Liver (tissue), 9 donors: ENCODE data around the gene USP17L15. TPM values are rescaled to one million over a fixed set of nuclear protein-coding genes. Genes with fewer than 3 reads are reported as not detected.
A peak's percentile ranks its signal among the peaks of the same experiment; 100 is the strongest.
"Not testable (repeated sequence)": the region's sequence is repeated elsewhere in the genome, so short reads cannot be mapped to it uniquely, and the experiment has no call there.

Experiments
- DNase-seq: peaks from one replicate; pipeline ENCODE4 v3.0.0-alpha.2; 2017; ENCODE audit warnings: low spot score
- H3K27ac ChIP-seq, 2 donors: one replicate each; pipeline ENCODE4 v1.7.0; 2013; ENCODE audit warnings: inconsistent platforms in 2 of 2, low read length in 2 of 2, control low read depth in 1 of 2, low read depth in 1 of 2, mild to moderate bottlenecking in 1 of 2
- H3K27me3 ChIP-seq, 4 donors: one replicate each; pipeline versions ENCODE4 v1.6.1 to v1.7.0; 2013; ENCODE audit warnings: low read length in 3 of 4, inconsistent platforms in 1 of 4, mild to moderate bottlenecking in 1 of 4, moderate library complexity in 1 of 4; ENCODE audit not compliant: control insufficient read depth in 4 of 4, insufficient read depth in 4 of 4
- H3K36me3 ChIP-seq, 4 donors: one replicate each; pipeline versions ENCODE4 v1.6.1 to v1.7.0; 2013; ENCODE audit warnings: low read length in 3 of 4, mild to moderate bottlenecking in 3 of 4, low read depth in 1 of 4, moderate library complexity in 1 of 4; ENCODE audit not compliant: control insufficient read depth in 4 of 4, insufficient read depth in 3 of 4
- H3K4me1 ChIP-seq, 4 donors: one replicate each; pipeline versions ENCODE4 v1.6.1 to v1.7.0; 2013; ENCODE audit warnings: low read length in 3 of 4, mild to moderate bottlenecking in 3 of 4, moderate library complexity in 1 of 4; ENCODE audit not compliant: control insufficient read depth in 4 of 4, insufficient read depth in 4 of 4
- H3K4me3 ChIP-seq, 3 donors: one replicate each; pipeline versions ENCODE4 v1.6.1 to v1.7.0; 2013; ENCODE audit warnings: low read length in 3 of 3, control low read depth in 1 of 3, low read depth in 1 of 3, mild to moderate bottlenecking in 1 of 3
- H3K9ac ChIP-seq, 2 donors: one replicate each; pipeline ENCODE4 v1.7.0; 2013; ENCODE audit warnings: low read length in 2 of 2, mild to moderate bottlenecking in 2 of 2, moderate library complexity in 2 of 2, control low read depth in 1 of 2, low read depth in 1 of 2
- H3K9me3 ChIP-seq, 4 donors: one replicate each; pipeline versions ENCODE4 v1.6.1 to v1.7.0; 2013; ENCODE audit warnings: low read length in 3 of 4; ENCODE audit not compliant: control insufficient read depth in 4 of 4
- WGBS: extraction: QIAGEN DNeasy Blood & Tissue Kit; methylation state at CpG from one replicate; pipeline ENCODE4 v1.1.7; 2013; 5-methylcytosine and 5-hydroxymethylcytosine counted together
- polyA plus RNA-seq, 2 donors: library from polyadenylated mRNA; stranded (reverse) in 1 of 2; unstranded in 1 of 2; fragments of 200-250 nt in 1 of 2; fragments of >200 nt in 1 of 2; fragmentation: Nextera tagmentation in 1 of 2; extraction: Ambion mirVana in 1 of 2; gene quantifications; one replicate each; pipeline versions ENCODE4 v1.2.1 to v1.2.3, GENCODE V29; 2013 to 2015
- total RNA-seq, 2 donors: library from RNA; depleted of rRNA; stranded (reverse); fragments of >200 nt; gene quantifications; one replicate each; pipeline ENCODE4 v1.2.3, GENCODE V29; 2014
- donor health status: healthy.
- donor health status: healthy.
- donor health status: healthy.
- donor health status: healthy.
- donor health status: healthy.

The USP17L15 gene
- total and polyA plus RNA-seq, 4 donors = not detected

- H3K36me3 ChIP-seq, H3K4me1 ChIP-seq, H3K9ac ChIP-seq, H3K27me3 ChIP-seq, H3K9me3 ChIP-seq, H3K4me3 ChIP-seq, H3K27ac ChIP-seq: not testable (repeated sequence)
- peak; percentile 35 for DNase-seq
- WGBS = 83% methylated on average over 21 of the region's 26 CpGs
These were observed 13.9 kb downstream of the USP17L15 start, which contains the start of gene USP17L18 for GRCh38 chr4:9247953-9248680. USP17L18 (plus strand) TSS chr4:9248630; CDS start chr4:9248630, 0 bp downstream.

- WGBS = no CpG with 5 or more reads among the region's 13 CpGs
- not testable (repeated sequence) for DNase-seq, H3K36me3 ChIP-seq, H3K4me3 ChIP-seq, H3K27ac ChIP-seq, H3K4me1 ChIP-seq, H3K9me3 ChIP-seq, H3K9ac ChIP-seq, H3K27me3 ChIP-seq
These were observed 18.9 kb downstream of the USP17L15 start, which contains the start of gene USP17L19 for GRCh38 chr4:9253078-9253477. USP17L19 (plus strand) TSS chr4:9253378; CDS start chr4:9253378, 0 bp downstream.

- not testable (repeated sequence) for H3K4me3 ChIP-seq, H3K36me3 ChIP-seq, H3K4me1 ChIP-seq, H3K9ac ChIP-seq, H3K9me3 ChIP-seq, H3K27me3 ChIP-seq, DNase-seq, H3K27ac ChIP-seq
- WGBS = no CpG with 5 or more reads among the region's 15 CpGs
These were observed 23.6 kb downstream of the USP17L15 start, which contains the start of gene USP17L20 for GRCh38 chr4:9257824-9258223. USP17L20 (plus strand) TSS chr4:9258124; CDS start chr4:9258124, 0 bp downstream.

- not testable (repeated sequence) for DNase-seq, H3K27ac ChIP-seq, H3K36me3 ChIP-seq, H3K9ac ChIP-seq, H3K9me3 ChIP-seq, H3K4me1 ChIP-seq, H3K27me3 ChIP-seq, H3K4me3 ChIP-seq
- no CpG with 5 or more reads among the region's 13 CpGs for WGBS
These were observed 28.4 kb downstream of the USP17L15 start, which contains the start of gene USP17L21 for GRCh38 chr4:9262572-9262971. USP17L21 (plus strand) TSS chr4:9262872; CDS start chr4:9262872, 0 bp downstream.

GRCh38 chr4:9267319-9267718 is 33.1 kb downstream of the USP17L15 start, which contains the start of gene USP17L22:
USP17L22 (plus strand) TSS chr4:9267619; CDS start chr4:9267619, 0 bp downstream.
- not testable (repeated sequence) for H3K27ac ChIP-seq, DNase-seq, H3K36me3 ChIP-seq, H3K9ac ChIP-seq, H3K27me3 ChIP-seq, H3K4me3 ChIP-seq, H3K4me1 ChIP-seq, H3K9me3 ChIP-seq
- no CpG with 5 or more reads among the region's 15 CpGs for WGBS

- H3K9ac ChIP-seq, H3K27ac ChIP-seq, H3K27me3 ChIP-seq, H3K36me3 ChIP-seq, DNase-seq, H3K4me3 ChIP-seq, H3K9me3 ChIP-seq, H3K4me1 ChIP-seq: not testable (repeated sequence)
- WGBS = 79% methylated on average over 5 of the region's 10 CpGs
These were observed 37.5 kb downstream of the USP17L15 start for GRCh38 chr4:9271719-9272118.

Other genes with a start within 250 kb of the USP17L15 start
- gene FAM90A26, start 64.0 kb upstream of the USP17L15 start, total RNA-seq = not detected
- not detected for gene FAM90A26, start 64.0 kb upstream of the USP17L15 start, polyA plus RNA-seq
- gene USP17L10, start 23.7 kb upstream of the USP17L15 start, total RNA-seq = not detected
- gene USP17L10, start 23.7 kb upstream of the USP17L15 start, polyA plus RNA-seq = not detected
- gene USP17L11, start 19.0 kb upstream of the USP17L15 start, total RNA-seq = not detected
- not detected for gene USP17L11, start 19.0 kb upstream of the USP17L15 start, polyA plus RNA-seq
- not detected for gene USP17L12, start 14.2 kb upstream of the USP17L15 start, total RNA-seq
- not detected for gene USP17L12, start 14.2 kb upstream of the USP17L15 start, polyA plus RNA-seq
- not detected for gene USP17L13, start 9.5 kb upstream of the USP17L15 start, total RNA-seq
- gene USP17L13, start 9.5 kb upstream of the USP17L15 start, polyA plus RNA-seq = not detected
- not detected for gene USP17L17, start 9.5 kb downstream of the USP17L15 start, total RNA-seq
- gene USP17L17, start 9.5 kb downstream of the USP17L15 start, polyA plus RNA-seq = not detected
- gene USP17L18, start 14.2 kb downstream of the USP17L15 start, total RNA-seq = not detected
- not detected for gene USP17L18, start 14.2 kb downstream of the USP17L15 start, polyA plus RNA-seq
- gene USP17L19, start 19.0 kb downstream of the USP17L15 start, total RNA-seq = not detected
- not detected for gene USP17L19, start 19.0 kb downstream of the USP17L15 start, polyA plus RNA-seq
- gene USP17L20, start 23.7 kb downstream of the USP17L15 start, total RNA-seq = not detected
- gene USP17L20, start 23.7 kb downstream of the USP17L15 start, polyA plus RNA-seq = not detected
- gene USP17L21, start 28.5 kb downstream of the USP17L15 start, total RNA-seq = not detected
- not detected for gene USP17L21, start 28.5 kb downstream of the USP17L15 start, polyA plus RNA-seq
- gene USP17L22, start 33.2 kb downstream of the USP17L15 start, total RNA-seq = not detected
- not detected for gene USP17L22, start 33.2 kb downstream of the USP17L15 start, polyA plus RNA-seq
- not detected for gene USP17L24, start 90.8 kb downstream of the USP17L15 start, total RNA-seq
- not detected for gene USP17L24, start 90.8 kb downstream of the USP17L15 start, polyA plus RNA-seq
- not detected for gene USP17L25, start 95.5 kb downstream of the USP17L15 start, total RNA-seq
- gene USP17L25, start 95.5 kb downstream of the USP17L15 start, polyA plus RNA-seq = not detected
- not detected for gene USP17L26, start 100.3 kb downstream of the USP17L15 start, total RNA-seq
- gene USP17L26, start 100.3 kb downstream of the USP17L15 start, polyA plus RNA-seq = not detected
- not detected for gene USP17L5, start 105.0 kb downstream of the USP17L15 start, total RNA-seq
- not detected for gene USP17L5, start 105.0 kb downstream of the USP17L15 start, polyA plus RNA-seq
- gene USP17L27, start 109.8 kb downstream of the USP17L15 start, total RNA-seq = not detected
- not detected for gene USP17L27, start 109.8 kb downstream of the USP17L15 start, polyA plus RNA-seq
- not detected for gene USP17L28, start 114.5 kb downstream of the USP17L15 start, total RNA-seq
- gene USP17L28, start 114.5 kb downstream of the USP17L15 start, polyA plus RNA-seq = not detected
- not detected for gene USP17L29, start 119.3 kb downstream of the USP17L15 start, total RNA-seq
- gene USP17L29, start 119.3 kb downstream of the USP17L15 start, polyA plus RNA-seq = not detected
- gene USP17L30, start 128.7 kb downstream of the USP17L15 start, total RNA-seq = not detected
- gene USP17L30, start 128.7 kb downstream of the USP17L15 start, polyA plus RNA-seq = not detected
- gene DEFB131A, start 210.0 kb downstream of the USP17L15 start, total RNA-seq = not detected
- gene DEFB131A, start 210.0 kb downstream of the USP17L15 start, polyA plus RNA-seq = not detected